Loucy (cell line): ENCODE results near the gene BRINP3.

ENCODE experiments used
- H2AFZ ChIP-seq: fragments of 200-600 bp; sonication (generic); 2 replicates; pipeline ENCODE4 v1.6.0; 2016; ENCODE audit warnings: antibody characterized with exemption, mild to moderate bottlenecking, low read length, moderate library complexity
- H3F3A ChIP-seq: fragments of 200-600 bp; 2 replicates; pipeline ENCODE4 v1.6.0; 2016; ENCODE audit warnings: antibody characterized with exemption, low read depth, mild to moderate bottlenecking
- H3K27me3 ChIP-seq: fragments of 200-600 bp; sonication (generic); 2 replicates; pipeline ENCODE4 v1.6.1; 2014; ENCODE audit warnings: low read length, mild to moderate bottlenecking; ENCODE audit not compliant: insufficient read depth, poor library complexity, severe bottlenecking
- H3K36me3 ChIP-seq: fragments of 200-600 bp; sonication (generic); 2 replicates; pipeline ENCODE4 v1.6.1; 2016; ENCODE audit warnings: low read length; ENCODE audit not compliant: insufficient read depth
- H3K4me1 ChIP-seq: fragments of 200-600 bp; sonication (generic); 2 replicates; pipeline ENCODE4 v1.5.1; 2014; ENCODE audit warnings: low read length, mild to moderate bottlenecking; ENCODE audit not compliant: insufficient read depth, poor library complexity, severe bottlenecking
- H3K4me2 ChIP-seq: fragments of 200-600 bp; sonication (generic); 2 replicates; pipeline ENCODE4 v1.6.0; 2014; ENCODE audit warnings: antibody characterized with exemption, low read length, low read depth, mild to moderate bottlenecking; ENCODE audit not compliant: poor library complexity, severe bottlenecking
- H3K4me3 ChIP-seq: fragments of 200-600 bp; sonication (generic); 2 replicates; pipeline ENCODE4 v1.5.1; 2014; ENCODE audit warnings: low read length, mild to moderate bottlenecking, mixed read lengths; ENCODE audit not compliant: poor library complexity, severe bottlenecking
- H3K79me2 ChIP-seq: fragments of 200-600 bp; sonication (generic); 2 replicates; pipeline ENCODE4 v1.6.1; 2014; ENCODE audit warnings: low read length; ENCODE audit not compliant: insufficient read depth
- H3K9ac ChIP-seq: fragments of 200-600 bp; sonication (generic); 2 replicates; pipeline ENCODE4 v1.6.0; 2014; ENCODE audit warnings: mild to moderate bottlenecking, low read depth, low read length, moderate library complexity; ENCODE audit not compliant: poor library complexity, severe bottlenecking
- H3K9me2 ChIP-seq: fragments of 200-600 bp; sonication (generic); replicated peaks from 2 replicates; pipeline ENCODE4 v1.6.1; 2016; ENCODE audit warnings: low read depth, low read length, mixed read lengths
- H3K9me3 ChIP-seq: fragments of 200-600 bp; sonication (generic); 2 replicates; pipeline ENCODE4 v1.6.1; 2014; ENCODE audit warnings: mild to moderate bottlenecking, antibody characterized with exemption, low read length, low read depth; ENCODE audit not compliant: insufficient read depth
- H4K20me1 ChIP-seq: fragments of 200-600 bp; sonication (generic); 2 replicates; pipeline ENCODE4 v1.6.0; 2014; ENCODE audit warnings: antibody characterized with exemption, low read length, mild to moderate bottlenecking; ENCODE audit not compliant: insufficient read depth, poor library complexity, severe bottlenecking
- EZH2phosphoT487 ChIP-seq: fragments of 200-600 bp; IDR thresholded peaks from 2 replicates; pipeline ENCODE4 v1.6.1; 2018; ENCODE audit warnings: antibody characterized with exemption, mild to moderate bottlenecking, moderate library complexity, borderline replicate concordance
- TF ChIP-seq, protein P1 (sequence below): fragments of 200-600 bp; sonication (generic); conservative IDR thresholded peaks from 2 replicates; pipeline ENCODE4 v1.5.1; 2014; ENCODE audit warnings: mild to moderate bottlenecking, antibody characterized with exemption, low read length

BRINP3 gene

DNA sequence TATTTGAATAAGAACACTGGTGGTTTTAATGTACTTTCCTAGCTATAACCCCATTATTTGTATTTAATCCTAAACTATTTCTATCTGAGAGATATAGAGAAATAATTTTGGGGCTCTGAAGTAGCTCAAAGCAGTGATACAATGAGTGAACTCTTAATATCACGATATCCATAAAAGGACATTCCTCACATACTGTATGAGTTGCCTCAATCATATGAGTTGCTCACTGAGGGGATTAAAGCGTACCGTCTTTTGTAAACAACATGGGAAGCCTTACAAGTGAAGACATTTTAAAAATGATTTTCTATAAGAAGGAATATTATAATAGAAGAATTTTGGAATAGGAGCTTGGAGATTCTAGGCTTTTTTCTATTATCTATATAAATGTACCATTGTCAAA is 21.5 kb downstream of the BRINP3 start:
- TF ChIP-seq EZH2phosphoT487: no peak
- TF ChIP-seq, protein P1, sequence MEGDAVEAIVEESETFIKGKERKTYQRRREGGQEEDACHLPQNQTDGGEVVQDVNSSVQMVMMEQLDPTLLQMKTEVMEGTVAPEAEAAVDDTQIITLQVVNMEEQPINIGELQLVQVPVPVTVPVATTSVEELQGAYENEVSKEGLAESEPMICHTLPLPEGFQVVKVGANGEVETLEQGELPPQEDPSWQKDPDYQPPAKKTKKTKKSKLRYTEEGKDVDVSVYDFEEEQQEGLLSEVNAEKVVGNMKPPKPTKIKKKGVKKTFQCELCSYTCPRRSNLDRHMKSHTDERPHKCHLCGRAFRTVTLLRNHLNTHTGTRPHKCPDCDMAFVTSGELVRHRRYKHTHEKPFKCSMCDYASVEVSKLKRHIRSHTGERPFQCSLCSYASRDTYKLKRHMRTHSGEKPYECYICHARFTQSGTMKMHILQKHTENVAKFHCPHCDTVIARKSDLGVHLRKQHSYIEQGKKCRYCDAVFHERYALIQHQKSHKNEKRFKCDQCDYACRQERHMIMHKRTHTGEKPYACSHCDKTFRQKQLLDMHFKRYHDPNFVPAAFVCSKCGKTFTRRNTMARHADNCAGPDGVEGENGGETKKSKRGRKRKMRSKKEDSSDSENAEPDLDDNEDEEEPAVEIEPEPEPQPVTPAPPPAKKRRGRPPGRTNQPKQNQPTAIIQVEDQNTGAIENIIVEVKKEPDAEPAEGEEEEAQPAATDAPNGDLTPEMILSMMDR: no peak
- H3K9ac ChIP-seq: no peak overlapping the region
- no peaks in the 10 kb centered on the region for H3K36me3 ChIP-seq
- H4K20me1 ChIP-seq: no peaks in the 10 kb centered on the region
- H3K4me2 ChIP-seq: no peak overlapping the region
- no peak overlapping the region for H3K4me3 ChIP-seq
- no peak overlapping the region for H2AFZ ChIP-seq
- no peaks in the 10 kb centered on the region for H3K9me2 ChIP-seq
- no peaks in the 10 kb centered on the region for H3K9me3 ChIP-seq
- H3K79me2 ChIP-seq: no peaks in the 10 kb centered on the region
- H3K4me1 ChIP-seq: no peaks in the 10 kb centered on the region
- H3F3A ChIP-seq: no peaks in the 10 kb centered on the region
- H3K27me3 ChIP-seq: no peaks in the 10 kb centered on the region

GRCh38 chr1:190455631-190456030 is 22.0 kb downstream of the BRINP3 start:
- Histone ChIP-seq H3K4me2 (no peak overlapping the region), H3F3A (no peaks in the 10 kb centered on the region), H3K9ac (no peak overlapping the region), H3K79me2 (no peaks in the 10 kb centered on the region), H4K20me1 (no peaks in the 10 kb centered on the region), H3K36me3 (no peaks in the 10 kb centered on the region), H3K9me2 (no peaks in the 10 kb centered on the region), H3K9me3 (no peaks in the 10 kb centered on the region), H3K27me3 (no peaks in the 10 kb centered on the region), H3K4me1 (no peaks in the 10 kb centered on the region), H2AFZ (no peak overlapping the region), H3K4me3 (no peak overlapping the region)
- TF ChIP-seq EZH2phosphoT487: no peak
- TF ChIP-seq, protein P1: no peak

GRCh38 chr1:190453550-190453949 is 24.1 kb downstream of the BRINP3 start:
- no peaks in the 10 kb centered on the region for H3K9me2 ChIP-seq
- no peak overlapping the region for H2AFZ ChIP-seq
- H3K4me2 ChIP-seq: no peak overlapping the region
- H3K9me3 ChIP-seq: no peaks in the 10 kb centered on the region
- no peaks in the 10 kb centered on the region for H3K4me1 ChIP-seq
- H3K36me3 ChIP-seq: no peaks in the 10 kb centered on the region
- no peaks in the 10 kb centered on the region for H4K20me1 ChIP-seq
- no peaks in the 10 kb centered on the region for H3K79me2 ChIP-seq
- H3K9ac ChIP-seq: no peak overlapping the region
- no peak overlapping the region for H3K4me3 ChIP-seq
- TF ChIP-seq EZH2phosphoT487: no peak
- TF ChIP-seq, protein P1: peak; percentile 34
- H3K27me3 ChIP-seq: no peaks in the 10 kb centered on the region
- no peaks in the 10 kb centered on the region for H3F3A ChIP-seq
